ENCODE data around the gene MB. TPM values are rescaled to one million over a fixed set of nuclear protein-coding genes. Genes with fewer than 3 reads are reported as not detected.

Gene MB
- total RNA-seq, 2 experiments from 2014 or later, result not detected

DNA sequence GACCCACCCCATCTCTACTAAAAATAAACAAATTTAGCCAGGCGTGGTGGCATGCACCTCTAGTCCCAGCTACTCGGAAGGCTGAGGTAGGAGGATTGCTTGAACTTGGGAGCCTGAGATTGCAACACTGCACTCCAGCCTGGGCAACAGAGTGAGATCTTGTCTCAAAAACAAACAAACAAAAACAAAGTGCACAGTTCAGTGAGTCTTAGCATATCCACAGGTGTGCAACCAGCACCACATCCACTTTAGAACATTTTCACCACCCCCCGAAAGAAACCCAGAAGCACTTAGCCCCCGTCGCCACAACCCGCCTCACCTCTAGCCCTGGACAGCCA lies 27.4 kb downstream of the MB start:
- Mint-ChIP-seq H3K27ac (no peak overlapping the region), H3K36me3 (ENCODE audit: low read depth) (no peaks in the 10 kb centered on the region), H3K27me3 (no peaks in the 10 kb centered on the region), H3K4me3 (no peak overlapping the region), H3K9me3 (no peaks in the 10 kb centered on the region), H3K4me1 (ENCODE audit: low read depth) (no peaks in the 10 kb centered on the region)
- Histone ChIP-seq H3K36me3 (ENCODE audit: insufficient read depth, low read length) (no peaks in the 10 kb centered on the region), H3K9me3 (ENCODE audit: control insufficient read depth in 1 of 2, insufficient read depth in 1 of 2, low read length in 2 of 2) (no peaks in the 10 kb centered on the region), H3K4me3 (ENCODE audit: low read length) (no peak overlapping the region), H3K27me3 (ENCODE audit: control insufficient read depth in 1 of 2, insufficient read depth in 2 of 2, low read length in 2 of 2) (no peaks in the 10 kb centered on the region), H3K4me1 (ENCODE audit: insufficient read depth, low read length) (no peaks in the 10 kb centered on the region), H3K27ac (ENCODE audit: low read depth in 1 of 2, low read length in 2 of 2) (no peak overlapping the region)
- CTCF ChIA-PET, result interaction anchor here (0.9 kb wide), 1 partner anchor 230 kb away, joined by 3 read pairs; no protein-coding TSS in a partner anchor
- DNase-seq, result no peak
- no peak for ATAC-seq (ENCODE audit: poor library complexity)
- TF ChIP-seq, protein P1, sequence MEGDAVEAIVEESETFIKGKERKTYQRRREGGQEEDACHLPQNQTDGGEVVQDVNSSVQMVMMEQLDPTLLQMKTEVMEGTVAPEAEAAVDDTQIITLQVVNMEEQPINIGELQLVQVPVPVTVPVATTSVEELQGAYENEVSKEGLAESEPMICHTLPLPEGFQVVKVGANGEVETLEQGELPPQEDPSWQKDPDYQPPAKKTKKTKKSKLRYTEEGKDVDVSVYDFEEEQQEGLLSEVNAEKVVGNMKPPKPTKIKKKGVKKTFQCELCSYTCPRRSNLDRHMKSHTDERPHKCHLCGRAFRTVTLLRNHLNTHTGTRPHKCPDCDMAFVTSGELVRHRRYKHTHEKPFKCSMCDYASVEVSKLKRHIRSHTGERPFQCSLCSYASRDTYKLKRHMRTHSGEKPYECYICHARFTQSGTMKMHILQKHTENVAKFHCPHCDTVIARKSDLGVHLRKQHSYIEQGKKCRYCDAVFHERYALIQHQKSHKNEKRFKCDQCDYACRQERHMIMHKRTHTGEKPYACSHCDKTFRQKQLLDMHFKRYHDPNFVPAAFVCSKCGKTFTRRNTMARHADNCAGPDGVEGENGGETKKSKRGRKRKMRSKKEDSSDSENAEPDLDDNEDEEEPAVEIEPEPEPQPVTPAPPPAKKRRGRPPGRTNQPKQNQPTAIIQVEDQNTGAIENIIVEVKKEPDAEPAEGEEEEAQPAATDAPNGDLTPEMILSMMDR (IDR thresholded peaks at IDR 0.05), result no peak
- POLR2A ChIA-PET, result no interaction called here
- intact Hi-C loops (cut with DNase I, micrococcal nuclease), result no loop called here

DNA sequence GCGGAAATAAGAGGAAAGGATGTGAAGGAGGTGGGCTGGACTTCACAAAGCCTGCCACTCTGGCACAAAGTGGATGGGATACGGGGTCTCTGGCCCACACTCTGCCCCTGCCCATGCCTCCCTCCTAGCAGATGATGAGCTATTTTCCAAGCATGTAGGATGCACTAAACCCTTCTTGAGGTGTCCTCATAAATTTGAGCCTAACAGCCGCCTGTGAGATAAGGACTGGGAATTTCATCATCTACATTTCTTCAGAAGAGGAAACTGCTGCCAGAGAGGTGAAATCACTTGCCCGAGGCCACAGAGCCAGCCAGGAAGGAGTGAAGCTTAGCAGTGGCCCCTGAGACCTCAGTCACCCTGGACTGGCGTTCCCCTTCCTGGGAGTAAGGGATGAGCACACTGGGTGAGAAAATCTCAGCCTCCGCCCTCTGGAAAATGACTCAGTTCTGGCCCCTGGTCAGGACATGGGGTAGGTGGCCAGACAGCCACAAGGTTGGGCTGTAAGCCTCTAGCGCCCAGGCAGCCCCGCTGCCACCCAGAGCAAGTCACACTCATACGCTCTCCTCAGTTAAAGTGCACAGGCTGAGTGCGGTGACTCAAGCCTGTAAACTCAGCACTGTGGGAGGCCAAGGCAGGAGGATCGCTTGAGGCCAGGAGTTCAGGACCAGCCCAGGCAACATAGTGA lies 27.9 kb downstream of the MB start:
- no peaks in the 10 kb centered on the region for H3K27me3 Mint-ChIP-seq
- peak in 2 of 14 experiments; percentile 55 to 73 for DNase-seq
- no peaks in the 10 kb centered on the region for H3K36me3 ChIP-seq (ENCODE audit: insufficient read depth, low read length)
- H3K9me3 ChIP-seq (ENCODE audit: control insufficient read depth in 1 of 2, insufficient read depth in 1 of 2, low read length in 2 of 2), result no peaks in the 10 kb centered on the region
- H3K4me3 Mint-ChIP-seq, result no peak overlapping the region
- H3K36me3 Mint-ChIP-seq (ENCODE audit: low read depth), result no peaks in the 10 kb centered on the region
- H3K4me1 Mint-ChIP-seq (ENCODE audit: low read depth), result no peaks in the 10 kb centered on the region
- H3K27me3 ChIP-seq (ENCODE audit: control insufficient read depth in 1 of 2, insufficient read depth in 2 of 2, low read length in 2 of 2), result no peaks in the 10 kb centered on the region
- no peak overlapping the region for H3K4me3 ChIP-seq (ENCODE audit: low read length)
- CTCF ChIA-PET, result no interaction called here
- H3K27ac Mint-ChIP-seq, result no peak overlapping the region
- POLR2A ChIA-PET, result no interaction called here
- intact Hi-C loops (cut with DNase I, micrococcal nuclease), result no loop called here
- no peak overlapping the region for H3K27ac ChIP-seq (ENCODE audit: low read depth in 1 of 2, low read length in 2 of 2)
- no peaks in the 10 kb centered on the region for H3K4me1 ChIP-seq (ENCODE audit: insufficient read depth, low read length)
- ATAC-seq (ENCODE audit: poor library complexity), result no peak
- H3K9me3 Mint-ChIP-seq, result no peaks in the 10 kb centered on the region
- TF ChIP-seq, protein P1 (IDR thresholded peaks at IDR 0.05), result no peak

DNA sequence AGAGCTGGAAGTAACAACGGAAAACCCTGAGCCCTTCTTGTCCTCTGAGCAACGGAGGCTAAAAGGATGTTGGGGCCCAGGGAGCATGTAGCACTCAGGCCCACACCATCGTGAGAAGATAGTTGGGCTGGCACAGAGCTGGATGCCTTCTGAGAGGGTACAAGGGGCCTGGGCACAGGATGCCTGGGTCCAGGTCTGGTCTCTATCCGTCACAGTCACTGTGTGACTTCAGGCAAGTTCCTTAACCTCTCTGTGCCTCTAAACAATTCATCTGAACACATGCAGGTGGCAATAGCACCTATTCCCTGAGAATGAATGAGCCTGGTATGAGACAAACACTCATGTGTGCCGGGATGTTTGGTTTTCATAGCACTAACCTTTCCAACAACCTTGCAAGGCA lies 29.2 kb downstream of the MB start:
- ChIA-PET CTCF (no interaction called here), POLR2A (no interaction called here)
- H3K27me3 ChIP-seq (ENCODE audit: control insufficient read depth in 1 of 2, insufficient read depth in 2 of 2, low read length in 2 of 2), result no peaks in the 10 kb centered on the region
- Mint-ChIP-seq H3K36me3 (ENCODE audit: low read depth) (no peaks in the 10 kb centered on the region), H3K9me3 (no peaks in the 10 kb centered on the region), H3K4me3 (no peak overlapping the region), H3K27me3 (no peaks in the 10 kb centered on the region), H3K4me1 (ENCODE audit: low read depth) (no peaks in the 10 kb centered on the region), H3K27ac (no peak overlapping the region)
- no peaks in the 10 kb centered on the region for H3K9me3 ChIP-seq (ENCODE audit: control insufficient read depth in 1 of 2, insufficient read depth in 1 of 2, low read length in 2 of 2)
- H3K27ac ChIP-seq (ENCODE audit: low read depth in 1 of 2, low read length in 2 of 2), result no peak overlapping the region
- intact Hi-C loops (cut with DNase I, micrococcal nuclease), result no loop called here
- no peaks in the 10 kb centered on the region for H3K4me1 ChIP-seq (ENCODE audit: insufficient read depth, low read length)
- no peak overlapping the region for H3K4me3 ChIP-seq (ENCODE audit: low read length)
- DNase-seq (no peak), ATAC-seq (ENCODE audit: poor library complexity) (no peak)
- H3K36me3 ChIP-seq (ENCODE audit: insufficient read depth, low read length), result no peaks in the 10 kb centered on the region
- TF ChIP-seq, protein P1 (IDR thresholded peaks at IDR 0.05), result no peak
